MV-4-11 (cell line): ENCODE results near the gene RAP1GAP2.
"Not testable (repeated sequence)": the region's sequence is repeated elsewhere in the genome, so short reads cannot be mapped to it uniquely, and the experiment has no call there.

Experiments
- DNase-seq: peaks from one replicate; lab custom pipeline; 2025; lab: John Stamatoyannopoulos, UW

The RAP1GAP2 gene

GRCh38 chr17:3026125-3026855, 230.1 kb downstream of the RAP1GAP2 start:
- no peak for DNase-seq

GRCh38 chr17:3026856-3027751, 230.9 kb downstream of the RAP1GAP2 start:
- no peak for DNase-seq

- DNase-seq = no peak
Observed at GRCh38 chr17:3027786-3028532, 231.7 kb downstream of the RAP1GAP2 start.

GRCh38 chr17:3029213-3029913, 233.1 kb downstream of the RAP1GAP2 start:
- no peak for DNase-seq

- DNase-seq = peak; percentile 58
Observed at GRCh38 chr17:3030096-3030495, 233.9 kb downstream of the RAP1GAP2 start.

- not testable (repeated sequence) for DNase-seq
Observed at GRCh38 chr17:3030852-3031470, 234.7 kb downstream of the RAP1GAP2 start.

GRCh38 chr17:3032258-3033247, 236.3 kb downstream of the RAP1GAP2 start:
- DNase-seq = no peak

GRCh38 chr17:3033248-3033640, 237.0 kb downstream of the RAP1GAP2 start:
- no peak for DNase-seq

GRCh38 chr17:3033741-3034577, 237.7 kb downstream of the RAP1GAP2 start:
- no peak for DNase-seq

GRCh38 chr17:3034578-3034920, 238.3 kb downstream of the RAP1GAP2 start:
- no peak for DNase-seq

- DNase-seq = no peak
Observed at GRCh38 chr17:3035256-3035967, 239.2 kb downstream of the RAP1GAP2 start.

GRCh38 chr17:3035968-3036280, 239.7 kb downstream of the RAP1GAP2 start:
- DNase-seq = no peak

GRCh38 chr17:3036800-3037199, 240.6 kb downstream of the RAP1GAP2 start:
- DNase-seq = no peak

- no peak for DNase-seq
Observed at GRCh38 chr17:3037259-3037658, 241.0 kb downstream of the RAP1GAP2 start.

- DNase-seq = no peak
Observed at GRCh38 chr17:3038941-3039340, 242.7 kb downstream of the RAP1GAP2 start.

GRCh38 chr17:3039736-3040135, 243.5 kb downstream of the RAP1GAP2 start:
- DNase-seq = peak; percentile 86

- DNase-seq = no peak
Observed at GRCh38 chr17:3040882-3041281, 244.6 kb downstream of the RAP1GAP2 start.

GRCh38 chr17:3043737-3044365, 247.6 kb downstream of the RAP1GAP2 start:
- peak; percentile 14 for DNase-seq
